ENCODE data around the gene ZMYM2.

DNA sequence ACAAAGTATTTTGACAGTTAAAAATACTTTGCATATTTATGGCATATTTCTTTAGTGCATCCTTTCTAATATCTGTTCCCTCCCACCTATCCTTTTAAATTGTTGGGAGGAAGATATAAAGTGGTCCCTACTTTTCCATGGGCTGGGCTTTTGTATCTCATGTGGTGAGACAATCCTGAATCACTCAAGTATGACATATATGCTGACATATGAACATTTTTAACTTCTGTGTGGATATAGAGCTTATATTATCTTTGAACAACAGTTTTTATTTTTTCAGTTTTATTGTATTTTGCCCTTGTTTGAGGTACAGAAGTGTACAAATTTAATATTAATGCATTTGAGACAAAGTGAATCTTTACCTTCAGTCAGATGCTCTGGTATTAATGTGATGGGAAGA, 3.4 kb downstream of the ZMYM2 start:
- no peak for TF ChIP-seq EZH2 (IDR thresholded peaks at IDR 0.05; ENCODE audit: borderline replicate concordance, low read length)
- TF ChIP-seq, protein P1, sequence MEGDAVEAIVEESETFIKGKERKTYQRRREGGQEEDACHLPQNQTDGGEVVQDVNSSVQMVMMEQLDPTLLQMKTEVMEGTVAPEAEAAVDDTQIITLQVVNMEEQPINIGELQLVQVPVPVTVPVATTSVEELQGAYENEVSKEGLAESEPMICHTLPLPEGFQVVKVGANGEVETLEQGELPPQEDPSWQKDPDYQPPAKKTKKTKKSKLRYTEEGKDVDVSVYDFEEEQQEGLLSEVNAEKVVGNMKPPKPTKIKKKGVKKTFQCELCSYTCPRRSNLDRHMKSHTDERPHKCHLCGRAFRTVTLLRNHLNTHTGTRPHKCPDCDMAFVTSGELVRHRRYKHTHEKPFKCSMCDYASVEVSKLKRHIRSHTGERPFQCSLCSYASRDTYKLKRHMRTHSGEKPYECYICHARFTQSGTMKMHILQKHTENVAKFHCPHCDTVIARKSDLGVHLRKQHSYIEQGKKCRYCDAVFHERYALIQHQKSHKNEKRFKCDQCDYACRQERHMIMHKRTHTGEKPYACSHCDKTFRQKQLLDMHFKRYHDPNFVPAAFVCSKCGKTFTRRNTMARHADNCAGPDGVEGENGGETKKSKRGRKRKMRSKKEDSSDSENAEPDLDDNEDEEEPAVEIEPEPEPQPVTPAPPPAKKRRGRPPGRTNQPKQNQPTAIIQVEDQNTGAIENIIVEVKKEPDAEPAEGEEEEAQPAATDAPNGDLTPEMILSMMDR (IDR thresholded peaks at IDR 0.05; ENCODE audit: low read length), result no peak

All from OCI-LY1 (cell line).